WTC11 (cell line): Measurements from ENCODE around the gene MNAT1. TPM values are rescaled to one million over a fixed set of nuclear protein-coding genes. Genes with fewer than 3 reads are reported as not detected.

Source experiments
- ATAC-seq: fragments of 200-7000 bp; cut with Tn5 transposase; 2 replicates; pipeline ENCODE4 v1.10.0; 2021; ENCODE audit warnings: mild to moderate bottlenecking, moderate library complexity
- CTCF ChIA-PET: fragments of 300-600 bp; sonication (Branson Sonifier 250); formaldehyde crosslinking; loops from one replicate; lab custom pipeline; 2021; ENCODE audit warnings: antibody characterized with exemption; lab: Charles Lee
- POLR2A ChIA-PET: fragments of 350-600 bp; sonication (Branson Sonifier 250); formaldehyde crosslinking; loops from one replicate; lab custom pipeline; 2021; ENCODE audit warnings: antibody characterized with exemption; lab: Charles Lee
- DNase-seq: peaks from one replicate; pipeline ENCODE4 v3.0.0; 2021; ENCODE audit warnings: low spot score
- H3K27ac Mint-ChIP-seq: 2 replicates; pipeline ENCODE4 v1.8.0; 2021; ENCODE audit warnings: mixed read lengths
- H3K27me3 Mint-ChIP-seq: 2 replicates; pipeline ENCODE4 v1.8.0; 2021; ENCODE audit warnings: low read depth, mild to moderate bottlenecking, moderate library complexity, mixed read lengths
- H3K36me3 Mint-ChIP-seq: 2 replicates; pipeline ENCODE4 v1.8.0; 2021; ENCODE audit warnings: mixed read lengths
- H3K4me1 Mint-ChIP-seq: 2 replicates; pipeline ENCODE4 v1.8.0; 2022; ENCODE audit warnings: mixed read lengths
- H3K4me3 Mint-ChIP-seq: 2 replicates; pipeline ENCODE4 v1.8.0; 2021; ENCODE audit warnings: mild to moderate bottlenecking, moderate library complexity, mixed read lengths
- H3K9me3 Mint-ChIP-seq: 2 replicates; pipeline ENCODE4 v1.8.0; 2021; ENCODE audit warnings: mixed read lengths
- CBFB ChIP-seq: sonication (generic); formaldehyde crosslinking; IDR thresholded peaks from 2 replicates; pipeline ENCODE4 v1.8.1; 2022; ENCODE audit warnings: mild to moderate bottlenecking, low read depth, missing genetic modification reagents
- CREM ChIP-seq: sonication (generic); formaldehyde crosslinking; IDR thresholded peaks from 2 replicates; pipeline ENCODE4 v1.8.1; 2022; ENCODE audit warnings: mild to moderate bottlenecking, missing genetic modification reagents, moderate library complexity
- ELF4 ChIP-seq: sonication (generic); formaldehyde crosslinking; IDR thresholded peaks from 2 replicates; pipeline ENCODE4 v1.8.1; 2022; ENCODE audit warnings: low read depth, mild to moderate bottlenecking, moderate library complexity, missing genetic modification reagents
- EMX1 ChIP-seq: fragments of 250-450 bp; sonication (Bioruptor Pico); IDR thresholded peaks from 2 replicates; pipeline ENCODE4 v1.8.0; 2021; ENCODE audit warnings: mild to moderate bottlenecking
- ESRRA ChIP-seq: sonication (generic); formaldehyde crosslinking; IDR thresholded peaks from 2 replicates; pipeline ENCODE4 v1.8.1; 2022; ENCODE audit warnings: mild to moderate bottlenecking, missing genetic modification reagents, borderline replicate concordance
- ETV6 ChIP-seq: sonication (generic); formaldehyde crosslinking; IDR thresholded peaks from 2 replicates; pipeline ENCODE4 v1.8.1; 2022; ENCODE audit warnings: mild to moderate bottlenecking, missing genetic modification reagents
- JAZF1 ChIP-seq: fragments of 250-450 bp; sonication (Bioruptor Pico); IDR thresholded peaks from 2 replicates; pipeline ENCODE4 v1.9.0; 2021; ENCODE audit warnings: moderate library complexity, mild to moderate bottlenecking, inconsistent platforms
- JUN ChIP-seq: sonication (generic); formaldehyde crosslinking; IDR thresholded peaks from 2 replicates; pipeline ENCODE4 v1.8.0; 2023; ENCODE audit warnings: mild to moderate bottlenecking, missing genetic modification reagents
- NFYB ChIP-seq: sonication (generic); formaldehyde crosslinking; conservative IDR thresholded peaks from 2 replicates; pipeline ENCODE4 v1.8.0; 2022; ENCODE audit warnings: low read depth, missing genetic modification reagents
- NR1H2 ChIP-seq: sonication (generic); formaldehyde crosslinking; IDR thresholded peaks from 2 replicates; pipeline ENCODE4 v1.9.0; 2021; ENCODE audit warnings: mild to moderate bottlenecking, moderate library complexity, missing genetic modification reagents
- PRRX2 ChIP-seq: fragments of 250-450 bp; sonication (Bioruptor Pico); IDR thresholded peaks from 2 replicates; pipeline ENCODE4 v1.8.0; 2021; ENCODE audit warnings: mild to moderate bottlenecking
- SP1 ChIP-seq: sonication (generic); formaldehyde crosslinking; conservative IDR thresholded peaks from 2 replicates; pipeline ENCODE4 v1.8.1; 2022; ENCODE audit warnings: missing genetic modification reagents
- TEAD4 ChIP-seq: sonication (generic); formaldehyde crosslinking; IDR thresholded peaks from 2 replicates; pipeline ENCODE4 v1.8.0; 2022; ENCODE audit warnings: mild to moderate bottlenecking, missing genetic modification reagents
- ZBTB21 ChIP-seq: sonication (generic); formaldehyde crosslinking; IDR thresholded peaks from 2 replicates; pipeline ENCODE4 v1.8.1; 2023; ENCODE audit warnings: mild to moderate bottlenecking, missing genetic modification reagents, borderline replicate concordance
- ZNF423 ChIP-seq: fragments of 250-450 bp; sonication (Bioruptor Pico); IDR thresholded peaks from 2 replicates; pipeline ENCODE4 v2.1.2; 2022; ENCODE audit warnings: mild to moderate bottlenecking, moderate library complexity
- total RNA-seq: library from RNA; stranded (reverse); gene quantifications from 3 replicates; pipeline ENCODE4 v1.2.3, GENCODE V29; 2021
- TF ChIP-seq, protein P1 (sequence below): sonication (generic); formaldehyde crosslinking; IDR thresholded peaks from 2 replicates; pipeline ENCODE4 v1.8.1; 2022; ENCODE audit warnings: missing genetic modification reagents, borderline replicate concordance
- TF ChIP-seq, protein P2 (sequence below): sonication (generic); formaldehyde crosslinking; IDR thresholded peaks from 2 replicates; pipeline ENCODE4 v1.8.0; 2023; ENCODE audit warnings: mild to moderate bottlenecking, missing genetic modification reagents
- TF ChIP-seq, protein P3 (sequence below): sonication (generic); formaldehyde crosslinking; IDR thresholded peaks from 2 replicates; pipeline ENCODE4 v1.8.1; 2022; ENCODE audit warnings: low read depth, mild to moderate bottlenecking, moderate library complexity, missing genetic modification reagents, borderline replicate concordance
- TF ChIP-seq, protein P4 (sequence below): fragments of 250-450 bp; sonication (Bioruptor Pico); IDR thresholded peaks from 2 replicates; pipeline ENCODE4 v1.9.0; 2021; ENCODE audit warnings: mild to moderate bottlenecking
- TF ChIP-seq, protein P5 (sequence below): sonication (generic); formaldehyde crosslinking; IDR thresholded peaks from 2 replicates; pipeline ENCODE4 v1.8.1; 2023; ENCODE audit warnings: mild to moderate bottlenecking, missing genetic modification reagents
- TF ChIP-seq, protein P6 (sequence below): sonication (generic); formaldehyde crosslinking; IDR thresholded peaks from 2 replicates; pipeline ENCODE4 v1.8.0; 2023; ENCODE audit warnings: missing genetic modification reagents, mild to moderate bottlenecking, borderline replicate concordance

The MNAT1 gene
- total RNA-seq, 1 experiment from 2014 or later = 59.0 TPM

DNA sequence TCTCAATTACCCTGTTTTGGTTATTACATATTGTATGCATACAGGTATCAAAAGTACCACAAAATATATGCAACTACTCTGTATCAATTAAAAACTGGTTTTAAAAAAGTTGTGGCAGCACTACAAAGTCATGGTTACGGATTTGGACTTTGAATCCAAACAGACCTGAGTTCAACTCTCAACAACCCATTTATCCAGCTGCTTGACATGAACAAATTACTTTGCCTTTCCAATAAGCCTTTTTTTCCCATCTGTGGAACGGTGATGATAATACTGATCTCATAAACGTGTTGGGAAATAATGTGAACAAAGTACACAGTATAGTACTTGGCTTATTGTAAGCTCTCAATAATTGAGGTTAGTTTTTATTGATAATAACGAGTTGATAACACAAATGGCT, 85.0 kb downstream of the MNAT1 start (continued):
- TF ChIP-seq, protein P1, sequence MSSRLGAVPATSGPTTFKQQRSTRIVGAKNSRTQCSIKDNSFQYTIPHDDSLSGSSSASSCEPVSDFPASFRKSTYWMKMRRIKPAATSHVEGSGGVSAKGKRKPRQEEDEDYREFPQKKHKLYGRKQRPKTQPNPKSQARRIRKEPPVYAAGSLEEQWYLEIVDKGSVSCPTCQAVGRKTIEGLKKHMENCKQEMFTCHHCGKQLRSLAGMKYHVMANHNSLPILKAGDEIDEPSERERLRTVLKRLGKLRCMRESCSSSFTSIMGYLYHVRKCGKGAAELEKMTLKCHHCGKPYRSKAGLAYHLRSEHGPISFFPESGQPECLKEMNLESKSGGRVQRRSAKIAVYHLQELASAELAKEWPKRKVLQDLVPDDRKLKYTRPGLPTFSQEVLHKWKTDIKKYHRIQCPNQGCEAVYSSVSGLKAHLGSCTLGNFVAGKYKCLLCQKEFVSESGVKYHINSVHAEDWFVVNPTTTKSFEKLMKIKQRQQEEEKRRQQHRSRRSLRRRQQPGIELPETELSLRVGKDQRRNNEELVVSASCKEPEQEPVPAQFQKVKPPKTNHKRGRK (CRISPR knock-in tag) = no peak

DNA sequence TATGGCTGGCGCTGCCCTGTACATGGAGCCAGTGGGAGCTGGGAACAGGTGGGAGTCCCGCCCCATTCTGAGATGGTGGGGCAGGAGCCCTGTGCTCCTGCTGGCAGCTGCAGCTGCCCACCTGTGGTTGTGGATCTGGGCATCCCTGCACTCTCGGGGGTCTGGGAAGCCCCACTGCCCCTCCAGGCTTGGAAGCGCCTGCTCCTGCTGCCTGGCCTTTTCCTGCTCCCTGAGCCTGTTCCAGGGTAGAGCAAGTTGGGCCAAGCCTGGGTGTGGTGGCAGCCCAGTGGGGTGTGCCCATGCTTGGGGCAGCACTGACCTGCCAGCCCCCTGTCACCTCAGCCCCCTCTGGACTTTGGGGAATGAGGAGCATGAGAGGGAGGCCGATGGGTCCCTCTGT, 104.0 kb downstream of the MNAT1 start:
- TF ChIP-seq JAZF1 (CRISPR knock-in tag) = no peak
- no peak for TF ChIP-seq TEAD4
- TF ChIP-seq NFYB (CRISPR knock-in tag) = no peak
- no peak for TF ChIP-seq ETV6 (CRISPR knock-in tag)
- TF ChIP-seq EMX1 (CRISPR knock-in tag) = no peak
- TF ChIP-seq, protein P2, sequence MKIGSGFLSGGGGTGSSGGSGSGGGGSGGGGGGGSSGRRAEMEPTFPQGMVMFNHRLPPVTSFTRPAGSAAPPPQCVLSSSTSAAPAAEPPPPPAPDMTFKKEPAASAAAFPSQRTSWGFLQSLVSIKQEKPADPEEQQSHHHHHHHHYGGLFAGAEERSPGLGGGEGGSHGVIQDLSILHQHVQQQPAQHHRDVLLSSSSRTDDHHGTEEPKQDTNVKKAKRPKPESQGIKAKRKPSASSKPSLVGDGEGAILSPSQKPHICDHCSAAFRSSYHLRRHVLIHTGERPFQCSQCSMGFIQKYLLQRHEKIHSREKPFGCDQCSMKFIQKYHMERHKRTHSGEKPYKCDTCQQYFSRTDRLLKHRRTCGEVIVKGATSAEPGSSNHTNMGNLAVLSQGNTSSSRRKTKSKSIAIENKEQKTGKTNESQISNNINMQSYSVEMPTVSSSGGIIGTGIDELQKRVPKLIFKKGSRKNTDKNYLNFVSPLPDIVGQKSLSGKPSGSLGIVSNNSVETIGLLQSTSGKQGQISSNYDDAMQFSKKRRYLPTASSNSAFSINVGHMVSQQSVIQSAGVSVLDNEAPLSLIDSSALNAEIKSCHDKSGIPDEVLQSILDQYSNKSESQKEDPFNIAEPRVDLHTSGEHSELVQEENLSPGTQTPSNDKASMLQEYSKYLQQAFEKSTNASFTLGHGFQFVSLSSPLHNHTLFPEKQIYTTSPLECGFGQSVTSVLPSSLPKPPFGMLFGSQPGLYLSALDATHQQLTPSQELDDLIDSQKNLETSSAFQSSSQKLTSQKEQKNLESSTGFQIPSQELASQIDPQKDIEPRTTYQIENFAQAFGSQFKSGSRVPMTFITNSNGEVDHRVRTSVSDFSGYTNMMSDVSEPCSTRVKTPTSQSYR (CRISPR knock-in tag) = no peak
- TF ChIP-seq ELF4 = no peak
- no peak for TF ChIP-seq NR1H2 (CRISPR knock-in tag)
- TF ChIP-seq, protein P3, sequence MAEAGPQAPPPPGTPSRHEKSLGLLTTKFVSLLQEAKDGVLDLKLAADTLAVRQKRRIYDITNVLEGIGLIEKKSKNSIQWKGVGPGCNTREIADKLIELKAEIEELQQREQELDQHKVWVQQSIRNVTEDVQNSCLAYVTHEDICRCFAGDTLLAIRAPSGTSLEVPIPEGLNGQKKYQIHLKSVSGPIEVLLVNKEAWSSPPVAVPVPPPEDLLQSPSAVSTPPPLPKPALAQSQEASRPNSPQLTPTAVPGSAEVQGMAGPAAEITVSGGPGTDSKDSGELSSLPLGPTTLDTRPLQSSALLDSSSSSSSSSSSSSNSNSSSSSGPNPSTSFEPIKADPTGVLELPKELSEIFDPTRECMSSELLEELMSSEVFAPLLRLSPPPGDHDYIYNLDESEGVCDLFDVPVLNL (CRISPR knock-in tag) = no peak
- ChIA-PET CTCF (no interaction called here), POLR2A (no interaction called here)
- H3K27me3 Mint-ChIP-seq = no peaks in the 10 kb centered on the region
- no peak overlapping the region for H3K4me3 Mint-ChIP-seq
- H3K4me1 Mint-ChIP-seq = peaks cover 5% of the 10 kb centered on the region; the same call in 1 of the 2 replicates
- H3K9me3 Mint-ChIP-seq = peaks cover 3% of the 10 kb centered on the region; the same call in 1 of the 2 replicates
- H3K36me3 Mint-ChIP-seq = peaks cover 15% of the 10 kb centered on the region
- no peak overlapping the region for H3K27ac Mint-ChIP-seq
- no peak for DNase-seq
- ATAC-seq = no peak

DNA sequence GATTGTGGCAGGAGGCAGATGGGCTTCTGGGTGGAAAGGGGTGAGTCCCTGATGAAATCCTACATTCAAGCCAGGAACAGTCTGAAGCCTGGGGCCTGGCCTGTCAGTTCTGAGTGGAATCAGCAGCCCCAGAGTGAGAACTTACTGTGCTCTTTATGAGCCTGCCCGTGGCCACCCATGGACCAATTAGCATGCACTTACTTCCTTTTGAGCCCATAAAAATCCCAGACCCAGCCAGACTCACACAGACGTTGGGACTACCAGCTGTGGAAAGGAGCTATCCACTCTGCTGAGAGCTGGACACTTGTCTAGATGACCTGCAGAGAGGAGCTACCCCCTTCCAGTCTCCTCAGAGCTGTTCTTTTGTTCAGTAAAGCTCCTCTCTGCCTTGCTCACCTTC, 104.5 kb downstream of the MNAT1 start:
- peaks cover 5% of the 10 kb centered on the region; the same call in 1 of the 2 replicates for H3K4me1 Mint-ChIP-seq
- ChIA-PET CTCF (no interaction called here), POLR2A (no interaction called here)
- no peak for ATAC-seq
- H3K27ac Mint-ChIP-seq = no peak overlapping the region
- DNase-seq = no peak
- no peak overlapping the region for H3K4me3 Mint-ChIP-seq
- H3K9me3 Mint-ChIP-seq = peaks cover 3% of the 10 kb centered on the region; the same call in 1 of the 2 replicates
- peaks cover 15% of the 10 kb centered on the region for H3K36me3 Mint-ChIP-seq
- H3K27me3 Mint-ChIP-seq = no peaks in the 10 kb centered on the region
- TF ChIP-seq, protein P4, sequence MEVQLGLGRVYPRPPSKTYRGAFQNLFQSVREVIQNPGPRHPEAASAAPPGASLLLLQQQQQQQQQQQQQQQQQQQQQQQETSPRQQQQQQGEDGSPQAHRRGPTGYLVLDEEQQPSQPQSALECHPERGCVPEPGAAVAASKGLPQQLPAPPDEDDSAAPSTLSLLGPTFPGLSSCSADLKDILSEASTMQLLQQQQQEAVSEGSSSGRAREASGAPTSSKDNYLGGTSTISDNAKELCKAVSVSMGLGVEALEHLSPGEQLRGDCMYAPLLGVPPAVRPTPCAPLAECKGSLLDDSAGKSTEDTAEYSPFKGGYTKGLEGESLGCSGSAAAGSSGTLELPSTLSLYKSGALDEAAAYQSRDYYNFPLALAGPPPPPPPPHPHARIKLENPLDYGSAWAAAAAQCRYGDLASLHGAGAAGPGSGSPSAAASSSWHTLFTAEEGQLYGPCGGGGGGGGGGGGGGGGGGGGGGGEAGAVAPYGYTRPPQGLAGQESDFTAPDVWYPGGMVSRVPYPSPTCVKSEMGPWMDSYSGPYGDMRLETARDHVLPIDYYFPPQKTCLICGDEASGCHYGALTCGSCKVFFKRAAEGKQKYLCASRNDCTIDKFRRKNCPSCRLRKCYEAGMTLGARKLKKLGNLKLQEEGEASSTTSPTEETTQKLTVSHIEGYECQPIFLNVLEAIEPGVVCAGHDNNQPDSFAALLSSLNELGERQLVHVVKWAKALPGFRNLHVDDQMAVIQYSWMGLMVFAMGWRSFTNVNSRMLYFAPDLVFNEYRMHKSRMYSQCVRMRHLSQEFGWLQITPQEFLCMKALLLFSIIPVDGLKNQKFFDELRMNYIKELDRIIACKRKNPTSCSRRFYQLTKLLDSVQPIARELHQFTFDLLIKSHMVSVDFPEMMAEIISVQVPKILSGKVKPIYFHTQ (CRISPR knock-in tag) = no peak
- TF ChIP-seq CREM (CRISPR knock-in tag) (no peak), PRRX2 (no peak), TEAD4 (no peak), ESRRA (CRISPR knock-in tag) (no peak), ZNF423 (CRISPR knock-in tag) (no peak), ZBTB21 (CRISPR knock-in tag) (no peak), JUN (CRISPR knock-in tag) (no peak), SP1 (CRISPR knock-in tag) (no peak), CBFB (no peak)
- TF ChIP-seq, protein P5, sequence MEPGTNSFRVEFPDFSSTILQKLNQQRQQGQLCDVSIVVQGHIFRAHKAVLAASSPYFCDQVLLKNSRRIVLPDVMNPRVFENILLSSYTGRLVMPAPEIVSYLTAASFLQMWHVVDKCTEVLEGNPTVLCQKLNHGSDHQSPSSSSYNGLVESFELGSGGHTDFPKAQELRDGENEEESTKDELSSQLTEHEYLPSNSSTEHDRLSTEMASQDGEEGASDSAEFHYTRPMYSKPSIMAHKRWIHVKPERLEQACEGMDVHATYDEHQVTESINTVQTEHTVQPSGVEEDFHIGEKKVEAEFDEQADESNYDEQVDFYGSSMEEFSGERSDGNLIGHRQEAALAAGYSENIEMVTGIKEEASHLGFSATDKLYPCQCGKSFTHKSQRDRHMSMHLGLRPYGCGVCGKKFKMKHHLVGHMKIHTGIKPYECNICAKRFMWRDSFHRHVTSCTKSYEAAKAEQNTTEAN (CRISPR knock-in tag) = no peak
- TF ChIP-seq, protein P6, sequence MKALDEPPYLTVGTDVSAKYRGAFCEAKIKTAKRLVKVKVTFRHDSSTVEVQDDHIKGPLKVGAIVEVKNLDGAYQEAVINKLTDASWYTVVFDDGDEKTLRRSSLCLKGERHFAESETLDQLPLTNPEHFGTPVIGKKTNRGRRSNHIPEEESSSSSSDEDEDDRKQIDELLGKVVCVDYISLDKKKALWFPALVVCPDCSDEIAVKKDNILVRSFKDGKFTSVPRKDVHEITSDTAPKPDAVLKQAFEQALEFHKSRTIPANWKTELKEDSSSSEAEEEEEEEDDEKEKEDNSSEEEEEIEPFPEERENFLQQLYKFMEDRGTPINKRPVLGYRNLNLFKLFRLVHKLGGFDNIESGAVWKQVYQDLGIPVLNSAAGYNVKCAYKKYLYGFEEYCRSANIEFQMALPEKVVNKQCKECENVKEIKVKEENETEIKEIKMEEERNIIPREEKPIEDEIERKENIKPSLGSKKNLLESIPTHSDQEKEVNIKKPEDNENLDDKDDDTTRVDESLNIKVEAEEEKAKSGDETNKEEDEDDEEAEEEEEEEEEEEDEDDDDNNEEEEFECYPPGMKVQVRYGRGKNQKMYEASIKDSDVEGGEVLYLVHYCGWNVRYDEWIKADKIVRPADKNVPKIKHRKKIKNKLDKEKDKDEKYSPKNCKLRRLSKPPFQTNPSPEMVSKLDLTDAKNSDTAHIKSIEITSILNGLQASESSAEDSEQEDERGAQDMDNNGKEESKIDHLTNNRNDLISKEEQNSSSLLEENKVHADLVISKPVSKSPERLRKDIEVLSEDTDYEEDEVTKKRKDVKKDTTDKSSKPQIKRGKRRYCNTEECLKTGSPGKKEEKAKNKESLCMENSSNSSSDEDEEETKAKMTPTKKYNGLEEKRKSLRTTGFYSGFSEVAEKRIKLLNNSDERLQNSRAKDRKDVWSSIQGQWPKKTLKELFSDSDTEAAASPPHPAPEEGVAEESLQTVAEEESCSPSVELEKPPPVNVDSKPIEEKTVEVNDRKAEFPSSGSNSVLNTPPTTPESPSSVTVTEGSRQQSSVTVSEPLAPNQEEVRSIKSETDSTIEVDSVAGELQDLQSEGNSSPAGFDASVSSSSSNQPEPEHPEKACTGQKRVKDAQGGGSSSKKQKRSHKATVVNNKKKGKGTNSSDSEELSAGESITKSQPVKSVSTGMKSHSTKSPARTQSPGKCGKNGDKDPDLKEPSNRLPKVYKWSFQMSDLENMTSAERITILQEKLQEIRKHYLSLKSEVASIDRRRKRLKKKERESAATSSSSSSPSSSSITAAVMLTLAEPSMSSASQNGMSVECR (CRISPR knock-in tag) = no peak
